ENCODE measurements around the gene UTP18.

The UTP18 gene

DNA sequence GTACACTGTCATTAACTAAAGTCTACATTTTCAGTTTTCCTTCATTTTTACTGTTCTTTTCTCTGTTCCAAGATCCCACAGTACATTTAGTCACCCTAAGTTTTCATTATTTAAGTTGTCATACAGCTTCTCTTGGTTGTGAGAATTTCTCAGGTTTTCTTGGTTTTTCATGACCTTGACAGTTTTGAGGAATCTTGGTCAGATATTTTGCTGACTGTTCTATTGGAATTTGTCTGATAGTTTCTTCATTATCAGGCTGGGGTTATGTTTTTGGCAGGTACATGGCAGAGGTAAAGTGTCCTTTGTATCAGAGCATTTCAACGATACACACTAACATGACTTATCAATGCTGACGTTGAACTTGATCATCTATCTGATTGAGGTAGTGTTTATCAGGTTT is 20.1 kb upstream of the UTP18 start:
- peaks cover 9% of the 10 kb centered on the region for H4K20me1 ChIP-seq (ENCODE audit: insufficient read depth, low read length, poor library complexity, severe bottlenecking)
- H3K36me3 ChIP-seq (ENCODE audit: insufficient read depth, low read length), result no peaks in the 10 kb centered on the region
- H3K79me2 ChIP-seq (ENCODE audit: insufficient read depth, low read length), result peaks cover 35% of the 10 kb centered on the region

DNA sequence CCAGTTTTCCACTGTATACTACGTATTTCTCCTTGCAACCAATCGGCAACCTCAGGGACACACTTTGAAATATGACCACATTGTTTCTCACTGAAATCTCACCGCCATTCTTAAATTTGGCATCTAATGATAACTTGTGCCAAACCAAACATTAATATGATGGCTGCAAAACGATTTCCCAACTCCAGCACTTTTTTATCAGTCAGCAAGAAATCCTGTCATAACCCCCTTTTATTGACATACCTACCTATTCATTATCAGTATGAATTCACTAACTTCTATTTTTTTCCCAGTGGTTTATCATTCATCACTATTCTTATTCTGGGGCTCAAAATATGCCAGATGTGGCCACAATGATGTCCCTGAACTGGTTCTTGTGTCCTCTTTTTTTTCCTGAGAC is 16.3 kb upstream of the UTP18 start:
- no peaks in the 10 kb centered on the region for H3F3A ChIP-seq (ENCODE audit: low read depth)
- no peak overlapping the region for H3K4me2 ChIP-seq (ENCODE audit: low read depth, low read length, poor library complexity, severe bottlenecking)
- no peak overlapping the region for H3K4me3 ChIP-seq (ENCODE audit: low read length, poor library complexity, severe bottlenecking)
- H4K20me1 ChIP-seq (ENCODE audit: insufficient read depth, low read length, poor library complexity, severe bottlenecking), result no peaks in the 10 kb centered on the region
- no peak for TF ChIP-seq EZH2phosphoT487 (IDR thresholded peaks at IDR 0.05; ENCODE audit: borderline replicate concordance)
- TF ChIP-seq, protein P1, sequence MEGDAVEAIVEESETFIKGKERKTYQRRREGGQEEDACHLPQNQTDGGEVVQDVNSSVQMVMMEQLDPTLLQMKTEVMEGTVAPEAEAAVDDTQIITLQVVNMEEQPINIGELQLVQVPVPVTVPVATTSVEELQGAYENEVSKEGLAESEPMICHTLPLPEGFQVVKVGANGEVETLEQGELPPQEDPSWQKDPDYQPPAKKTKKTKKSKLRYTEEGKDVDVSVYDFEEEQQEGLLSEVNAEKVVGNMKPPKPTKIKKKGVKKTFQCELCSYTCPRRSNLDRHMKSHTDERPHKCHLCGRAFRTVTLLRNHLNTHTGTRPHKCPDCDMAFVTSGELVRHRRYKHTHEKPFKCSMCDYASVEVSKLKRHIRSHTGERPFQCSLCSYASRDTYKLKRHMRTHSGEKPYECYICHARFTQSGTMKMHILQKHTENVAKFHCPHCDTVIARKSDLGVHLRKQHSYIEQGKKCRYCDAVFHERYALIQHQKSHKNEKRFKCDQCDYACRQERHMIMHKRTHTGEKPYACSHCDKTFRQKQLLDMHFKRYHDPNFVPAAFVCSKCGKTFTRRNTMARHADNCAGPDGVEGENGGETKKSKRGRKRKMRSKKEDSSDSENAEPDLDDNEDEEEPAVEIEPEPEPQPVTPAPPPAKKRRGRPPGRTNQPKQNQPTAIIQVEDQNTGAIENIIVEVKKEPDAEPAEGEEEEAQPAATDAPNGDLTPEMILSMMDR (conservative IDR thresholded peaks at IDR 0.05; ENCODE audit: low read length), result no peak
- peaks cover 9% of the 10 kb centered on the region; the same call in 1 of the 2 replicates for H3K79me2 ChIP-seq (ENCODE audit: insufficient read depth, low read length)
- H3K27me3 ChIP-seq (ENCODE audit: insufficient read depth, low read length, poor library complexity, severe bottlenecking), result no peaks in the 10 kb centered on the region
- H3K9ac ChIP-seq (ENCODE audit: low read depth, low read length, poor library complexity, severe bottlenecking), result no peak overlapping the region
- no peaks in the 10 kb centered on the region for H3K9me3 ChIP-seq (ENCODE audit: insufficient read depth, low read depth, low read length)
- H3K36me3 ChIP-seq (ENCODE audit: insufficient read depth, low read length), result no peaks in the 10 kb centered on the region
- H3K9me2 ChIP-seq (replicated peaks; ENCODE audit: low read depth, low read length), result no peaks in the 10 kb centered on the region
- peaks cover 16% of the 10 kb centered on the region for H3K4me1 ChIP-seq (ENCODE audit: insufficient read depth, low read length, poor library complexity, severe bottlenecking)
- H2AFZ ChIP-seq (ENCODE audit: low read length), result no peak overlapping the region

More for the DNA sequence above, 20.1 kb upstream of the UTP18 start:
- Histone ChIP-seq H3F3A (ENCODE audit: low read depth) (0 out of 2 replicates have a peak, but pooled peaks cover 3% of the 10 kb centered on the region), H3K9me2 (replicated peaks; ENCODE audit: low read depth, low read length) (no peaks in the 10 kb centered on the region), H3K4me3 (ENCODE audit: low read length, poor library complexity, severe bottlenecking) (no peak overlapping the region), H3K4me1 (ENCODE audit: insufficient read depth, low read length, poor library complexity, severe bottlenecking) (peaks cover 33% of the 10 kb centered on the region), H3K27me3 (ENCODE audit: insufficient read depth, low read length, poor library complexity, severe bottlenecking) (no peaks in the 10 kb centered on the region), H2AFZ (ENCODE audit: low read length) (no peak overlapping the region), H3K4me2 (ENCODE audit: low read depth, low read length, poor library complexity, severe bottlenecking) (no peak overlapping the region), H3K9ac (ENCODE audit: low read depth, low read length, poor library complexity, severe bottlenecking) (no peak overlapping the region), H3K9me3 (ENCODE audit: insufficient read depth, low read depth, low read length) (no peaks in the 10 kb centered on the region)
- TF ChIP-seq EZH2phosphoT487 (IDR thresholded peaks at IDR 0.05; ENCODE audit: borderline replicate concordance), result no peak
- TF ChIP-seq, protein P1 (conservative IDR thresholded peaks at IDR 0.05; ENCODE audit: low read length), result no peak

DNA sequence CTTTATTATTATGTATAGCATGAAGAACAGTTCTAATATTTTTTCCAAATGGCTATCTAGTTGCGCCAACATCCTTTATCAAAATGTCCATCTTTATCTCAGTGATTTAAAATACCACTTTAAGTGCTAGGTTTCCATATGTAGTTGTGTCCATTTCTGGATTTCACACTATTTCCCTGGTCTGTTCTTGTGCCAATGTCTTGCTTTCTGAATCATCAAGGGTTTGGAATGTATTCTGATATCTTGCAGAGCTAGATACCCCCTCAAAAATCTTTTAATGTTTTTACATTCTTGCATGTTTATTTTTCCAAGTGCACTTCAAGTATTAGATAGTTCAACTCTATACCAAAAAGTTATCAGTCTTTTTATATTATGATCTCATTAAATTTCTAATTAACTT is 14.8 kb upstream of the UTP18 start:
- Histone ChIP-seq H3K36me3 (ENCODE audit: insufficient read depth, low read length) (no peaks in the 10 kb centered on the region), H3K9me2 (replicated peaks; ENCODE audit: low read depth, low read length) (no peaks in the 10 kb centered on the region), H3K4me3 (ENCODE audit: low read length, poor library complexity, severe bottlenecking) (no peak overlapping the region), H3K4me2 (ENCODE audit: low read depth, low read length, poor library complexity, severe bottlenecking) (no peak overlapping the region), H3F3A (ENCODE audit: low read depth) (no peaks in the 10 kb centered on the region), H3K4me1 (ENCODE audit: insufficient read depth, low read length, poor library complexity, severe bottlenecking) (peaks cover 12% of the 10 kb centered on the region), H3K27me3 (ENCODE audit: insufficient read depth, low read length, poor library complexity, severe bottlenecking) (no peaks in the 10 kb centered on the region), H2AFZ (ENCODE audit: low read length) (no peak overlapping the region), H4K20me1 (ENCODE audit: insufficient read depth, low read length, poor library complexity, severe bottlenecking) (no peaks in the 10 kb centered on the region), H3K9me3 (ENCODE audit: insufficient read depth, low read depth, low read length) (no peaks in the 10 kb centered on the region), H3K9ac (ENCODE audit: low read depth, low read length, poor library complexity, severe bottlenecking) (no peak overlapping the region), H3K79me2 (ENCODE audit: insufficient read depth, low read length) (peaks cover 16% of the 10 kb centered on the region)
- TF ChIP-seq EZH2phosphoT487 (IDR thresholded peaks at IDR 0.05; ENCODE audit: borderline replicate concordance), result no peak
- TF ChIP-seq, protein P1 (conservative IDR thresholded peaks at IDR 0.05; ENCODE audit: low read length), result no peak
